Natural killer cell (primary cell): ENCODE results near the gene TIRAP. TPM values are rescaled to one million over a fixed set of nuclear protein-coding genes. Genes with fewer than 3 reads are reported as not detected.

Experiments
- ATAC-seq, 3 donors: fragments of 150-1000 bp in 2 of 3; fragments of 200-7000 bp in 1 of 3; cut with Tn5 transposase; 1 replicate in 1 of 3; 2 replicates in 2 of 3; pipeline ENCODE4 v1.10.0; 2021; ENCODE audit warnings: mild to moderate bottlenecking in 2 of 3, moderate library complexity in 2 of 3
- DNase-seq, 2 donors: peaks; one replicate each; pipeline versions ENCODE4 v3.0.0 to v3.0.0-alpha.2; 2013 to 2021; ENCODE audit warnings: mixed read lengths in 1 of 2
- H3K27ac ChIP-seq: one replicate; pipeline ENCODE4 v1.5.1; 2013; ENCODE audit warnings: mild to moderate bottlenecking, low read length
- H3K27me3 ChIP-seq: one replicate; pipeline ENCODE4 v1.6.1; 2013; ENCODE audit warnings: low read length; ENCODE audit not compliant: control insufficient read depth, insufficient read depth
- H3K36me3 ChIP-seq: one replicate; pipeline ENCODE4 v1.6.1; 2013; ENCODE audit warnings: low read length; ENCODE audit not compliant: control insufficient read depth, insufficient read depth
- H3K4me1 ChIP-seq: one replicate; pipeline ENCODE4 v1.6.1; 2013; ENCODE audit warnings: low read length; ENCODE audit not compliant: control insufficient read depth, insufficient read depth
- H3K4me3 ChIP-seq: one replicate; pipeline ENCODE4 v1.5.1; 2013; ENCODE audit warnings: low read length
- H3K9me3 ChIP-seq: one replicate; pipeline ENCODE4 v1.6.1; 2013; ENCODE audit warnings: low read length; ENCODE audit not compliant: control insufficient read depth, insufficient read depth
- H3K27ac Mint-ChIP-seq, 2 donors: one replicate each; pipeline ENCODE4 v1.8.0; 2022; ENCODE audit warnings: mild to moderate bottlenecking in 2 of 2, mixed read lengths in 2 of 2, moderate library complexity in 1 of 2
- H3K27me3 Mint-ChIP-seq, 2 donors: one replicate each; pipeline ENCODE4 v1.8.0; 2022; ENCODE audit warnings: low read depth in 2 of 2, mixed read lengths in 2 of 2
- H3K36me3 Mint-ChIP-seq: one replicate; pipeline ENCODE4 v1.8.0; 2022; ENCODE audit warnings: mixed read lengths
- H3K4me1 Mint-ChIP-seq, 2 donors: one replicate each; pipeline ENCODE4 v1.8.0; 2022; ENCODE audit warnings: mixed read lengths in 2 of 2
- H3K4me3 Mint-ChIP-seq: one replicate; pipeline ENCODE4 v1.8.0; 2022; ENCODE audit warnings: mild to moderate bottlenecking, moderate library complexity, mixed read lengths
- H3K9me3 Mint-ChIP-seq, 2 donors: one replicate each; pipeline ENCODE4 v1.8.0; 2022; ENCODE audit warnings: mixed read lengths in 2 of 2
- WGBS: methylation state at CpG from one replicate; pipeline ENCODE4 v1.1.7; 2013; ENCODE audit warnings: missing lambda C conversion rate; ENCODE audit not compliant: insufficient coverage; 5-methylcytosine and 5-hydroxymethylcytosine counted together
- intact Hi-C: fragments of 100-400 bp; cut with micrococcal nuclease; formaldehyde crosslinking; loops from one replicate; pipeline ENCODE4 v1.14.2; 2022
- total RNA-seq, 4 donors: library from RNA; stranded (reverse); fragments of 120-200 nt in 1 of 4; gene quantifications; one replicate each; pipeline versions ENCODE4 v1.2.3 to v1.2.4, GENCODE V29; 2013 to 2022
- TF ChIP-seq, protein P1 (sequence below): fragments of 200-600 bp; IDR thresholded peaks from one replicate; pipeline ENCODE4 v1.8.0; 2022; ENCODE audit warnings: antibody characterized with exemption

TIRAP gene
- total RNA-seq, 3 donors from 2014 or later (not counting 1 experiment from before 2014, with no cell fraction given): 14.5 to 24.0 (median 19.5) TPM

DNA sequence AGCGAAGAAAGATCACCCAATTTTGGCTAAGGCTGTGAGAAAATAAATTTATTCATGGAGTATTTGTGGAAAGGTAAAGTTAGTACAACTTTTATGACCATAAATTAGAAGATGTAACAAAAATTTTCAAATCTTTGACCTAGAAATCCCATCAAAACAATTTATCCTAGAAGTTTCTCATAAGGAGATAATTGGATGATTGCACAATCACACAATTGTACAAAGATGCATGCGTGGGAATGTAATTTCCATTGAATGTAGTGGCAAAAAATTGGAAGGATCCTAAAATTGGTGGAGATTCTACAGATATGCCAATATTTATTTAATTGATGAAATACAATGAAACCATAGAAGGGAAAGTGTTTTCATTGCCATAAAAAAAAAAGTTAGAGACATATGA is 25.7 kb upstream of the TIRAP start:
- no CpG with 5 or more reads among the region's 2 CpGs for WGBS
- peaks cover 12% of the 10 kb centered on the region for H3K36me3 ChIP-seq
- no peaks in the 10 kb centered on the region for H3K36me3 Mint-ChIP-seq
- H3K27ac Mint-ChIP-seq: peak overlapping the region; percentile 14 to 42
- no peaks in the 10 kb centered on the region for H3K9me3 Mint-ChIP-seq
- ATAC-seq (no peak), DNase-seq (no peak)
- H3K27ac ChIP-seq: no peak overlapping the region
- H3K4me1 Mint-ChIP-seq: no peaks in the 10 kb centered on the region
- intact Hi-C loops: no loop called here
- no peaks in the 10 kb centered on the region for H3K9me3 ChIP-seq
- H3K27me3 ChIP-seq: no peaks in the 10 kb centered on the region
- TF ChIP-seq, protein P1, sequence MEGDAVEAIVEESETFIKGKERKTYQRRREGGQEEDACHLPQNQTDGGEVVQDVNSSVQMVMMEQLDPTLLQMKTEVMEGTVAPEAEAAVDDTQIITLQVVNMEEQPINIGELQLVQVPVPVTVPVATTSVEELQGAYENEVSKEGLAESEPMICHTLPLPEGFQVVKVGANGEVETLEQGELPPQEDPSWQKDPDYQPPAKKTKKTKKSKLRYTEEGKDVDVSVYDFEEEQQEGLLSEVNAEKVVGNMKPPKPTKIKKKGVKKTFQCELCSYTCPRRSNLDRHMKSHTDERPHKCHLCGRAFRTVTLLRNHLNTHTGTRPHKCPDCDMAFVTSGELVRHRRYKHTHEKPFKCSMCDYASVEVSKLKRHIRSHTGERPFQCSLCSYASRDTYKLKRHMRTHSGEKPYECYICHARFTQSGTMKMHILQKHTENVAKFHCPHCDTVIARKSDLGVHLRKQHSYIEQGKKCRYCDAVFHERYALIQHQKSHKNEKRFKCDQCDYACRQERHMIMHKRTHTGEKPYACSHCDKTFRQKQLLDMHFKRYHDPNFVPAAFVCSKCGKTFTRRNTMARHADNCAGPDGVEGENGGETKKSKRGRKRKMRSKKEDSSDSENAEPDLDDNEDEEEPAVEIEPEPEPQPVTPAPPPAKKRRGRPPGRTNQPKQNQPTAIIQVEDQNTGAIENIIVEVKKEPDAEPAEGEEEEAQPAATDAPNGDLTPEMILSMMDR: no peak
- no peaks in the 10 kb centered on the region for H3K27me3 Mint-ChIP-seq
- H3K4me3 Mint-ChIP-seq: no peak overlapping the region
- H3K4me3 ChIP-seq: no peak overlapping the region
- H3K4me1 ChIP-seq: no peaks in the 10 kb centered on the region

DNA sequence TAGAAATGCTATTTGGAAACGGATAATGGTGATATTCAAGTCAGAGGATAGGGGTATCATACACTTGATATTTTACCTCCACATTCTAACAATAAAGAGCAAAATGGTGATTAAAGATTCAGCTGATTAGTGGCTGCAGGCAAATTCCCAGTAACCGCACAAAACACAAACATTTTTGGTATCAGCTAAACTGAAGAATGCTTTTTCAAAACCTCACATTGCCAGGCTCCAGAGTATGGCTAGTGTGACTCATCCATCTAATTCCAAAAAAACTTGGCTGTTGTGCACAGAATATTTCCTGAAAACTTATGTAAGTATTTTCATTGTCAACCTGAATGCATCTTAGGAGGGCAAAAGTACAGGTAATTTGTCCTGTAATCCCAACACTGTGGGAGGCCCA is 25.1 kb upstream of the TIRAP start:
- ATAC-seq (no peak), DNase-seq (no peak)
- TF ChIP-seq, protein P1: no peak
- Histone ChIP-seq H3K9me3 (no peaks in the 10 kb centered on the region), H3K27me3 (no peaks in the 10 kb centered on the region), H3K4me3 (no peak overlapping the region), H3K4me1 (no peaks in the 10 kb centered on the region), H3K36me3 (peaks cover 16% of the 10 kb centered on the region), H3K27ac (no peak overlapping the region)
- no peaks in the 10 kb centered on the region for H3K36me3 Mint-ChIP-seq
- no peaks in the 10 kb centered on the region for H3K9me3 Mint-ChIP-seq
- H3K27ac Mint-ChIP-seq: peak overlapping the region in 1 of 2 donors; percentile 14
- H3K27me3 Mint-ChIP-seq: no peaks in the 10 kb centered on the region
- intact Hi-C loops: no loop called here
- peaks cover 0 to 2% of the 10 kb centered on the region in 2 donors for H3K4me1 Mint-ChIP-seq
- H3K4me3 Mint-ChIP-seq: no peak overlapping the region
- WGBS: 100% methylated on average over 1 of the region's 2 CpGs

DNA sequence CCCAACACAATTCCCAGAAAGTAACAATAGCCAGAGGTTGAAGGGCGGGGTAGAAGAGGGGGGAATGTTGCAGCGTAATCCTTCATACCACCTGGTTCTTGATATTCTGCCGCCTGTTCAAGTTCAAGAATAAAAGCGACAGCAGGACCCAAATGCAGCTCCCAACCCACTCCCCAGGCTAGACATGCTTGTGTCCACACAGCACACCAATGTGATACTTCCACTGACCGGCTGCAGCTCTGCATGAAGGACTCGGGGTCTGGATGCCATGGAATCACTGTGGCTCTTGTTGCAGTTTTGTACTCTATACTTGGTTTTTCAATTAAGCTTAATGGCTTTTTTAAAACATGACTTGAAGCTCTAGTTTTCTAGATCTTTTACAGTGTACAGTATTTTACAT is 20.7 kb upstream of the TIRAP start:
- H3K9me3 Mint-ChIP-seq: no peaks in the 10 kb centered on the region
- intact Hi-C loops: no loop called here
- peaks cover 26% of the 10 kb centered on the region for H3K36me3 Mint-ChIP-seq
- Histone ChIP-seq H3K27ac (no peak overlapping the region), H3K4me1 (no peaks in the 10 kb centered on the region), H3K36me3 (peaks cover 61% of the 10 kb centered on the region), H3K4me3 (no peak overlapping the region), H3K9me3 (no peaks in the 10 kb centered on the region), H3K27me3 (no peaks in the 10 kb centered on the region)
- no peak for ATAC-seq
- H3K4me1 Mint-ChIP-seq: peaks cover 13 to 22% of the 10 kb centered on the region in 2 donors
- H3K27ac Mint-ChIP-seq: no peak overlapping the region
- WGBS: 100% methylated on average over 6 of the region's 6 CpGs
- no peaks in the 10 kb centered on the region for H3K27me3 Mint-ChIP-seq
- no peak for DNase-seq
- no peak overlapping the region for H3K4me3 Mint-ChIP-seq
- TF ChIP-seq, protein P1: no peak

DNA sequence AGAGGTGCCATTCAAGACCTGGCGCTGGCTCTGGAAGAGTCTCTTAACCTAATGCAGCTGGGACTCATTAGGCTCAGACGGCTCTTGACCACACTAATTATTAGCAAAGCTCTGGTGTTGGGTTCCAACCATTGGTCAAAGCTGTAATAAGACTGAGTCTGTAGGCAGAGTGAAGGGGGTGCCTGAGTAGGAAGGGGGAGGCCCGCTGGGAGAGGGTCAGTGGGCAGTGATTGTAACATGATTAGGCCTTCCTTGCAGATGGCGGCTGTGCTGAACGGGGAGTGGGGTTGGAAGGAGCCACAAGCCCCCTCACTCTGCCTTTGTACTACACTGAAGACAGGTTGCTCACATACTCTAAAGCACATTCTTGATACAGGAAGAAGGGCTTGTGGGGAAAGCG is 19.4 kb upstream of the TIRAP start:
- no peaks in the 10 kb centered on the region for H3K27me3 Mint-ChIP-seq
- TF ChIP-seq, protein P1: no peak

More for the DNA sequence above, 19.4 kb upstream of the TIRAP start:
- H3K4me1 ChIP-seq: peaks cover 9% of the 10 kb centered on the region
- no peaks in the 10 kb centered on the region for H3K27me3 ChIP-seq
- no peak for DNase-seq
- H3K36me3 ChIP-seq: peaks cover 55% of the 10 kb centered on the region
- intact Hi-C loops: no loop called here
- no peak for ATAC-seq
- 92% methylated on average over 4 of the region's 6 CpGs for WGBS
- H3K4me1 Mint-ChIP-seq: peaks cover 24 to 34% of the 10 kb centered on the region in 2 donors
- H3K9me3 Mint-ChIP-seq: no peaks in the 10 kb centered on the region
- peaks cover 26% of the 10 kb centered on the region for H3K36me3 Mint-ChIP-seq
- H3K9me3 ChIP-seq: no peaks in the 10 kb centered on the region
- H3K27ac ChIP-seq: no peak overlapping the region
- H3K4me3 Mint-ChIP-seq: no peak overlapping the region
- peak overlapping the region in 1 of 2 donors; percentile 48 for H3K27ac Mint-ChIP-seq
- H3K4me3 ChIP-seq: no peak overlapping the region
